IPS-18a (cell line): ENCODE results near the gene MINDY2.
"Not testable (repeated sequence)": the region's sequence is repeated elsewhere in the genome, so short reads cannot be mapped to it uniquely, and the experiment has no call there.

ENCODE experiments used
- H3K27ac ChIP-seq: one replicate; pipeline ENCODE4 v1.5.1; 2013; ENCODE audit warnings: low read length
- H3K27me3 ChIP-seq: one replicate; pipeline ENCODE4 v1.6.1; 2013; ENCODE audit warnings: mild to moderate bottlenecking, low read length; ENCODE audit not compliant: control insufficient read depth, insufficient read depth
- H3K36me3 ChIP-seq: one replicate; pipeline ENCODE4 v1.6.1; 2013; ENCODE audit warnings: low read depth, low read length; ENCODE audit not compliant: control insufficient read depth
- H3K4me1 ChIP-seq: one replicate; pipeline ENCODE4 v1.6.1; 2013; ENCODE audit warnings: low read depth, low read length; ENCODE audit not compliant: control insufficient read depth
- H3K4me3 ChIP-seq: one replicate; pipeline ENCODE4 v1.5.1; 2013; ENCODE audit warnings: low read length
- H3K9ac ChIP-seq: one replicate; pipeline ENCODE4 v1.6.1; 2013; ENCODE audit warnings: mild to moderate bottlenecking, low read length, moderate library complexity
- H3K9me3 ChIP-seq: one replicate; pipeline ENCODE4 v1.6.1; 2013; ENCODE audit warnings: low read depth, low read length; ENCODE audit not compliant: control insufficient read depth

The MINDY2 gene

GRCh38 chr15:58779554-58779953 is 8.5 kb downstream of the MINDY2 start:
- Histone ChIP-seq H3K9ac (no peak overlapping the region), H3K4me1 (no peaks in the 10 kb centered on the region), H3K9me3 (no peaks in the 10 kb centered on the region)

DNA sequence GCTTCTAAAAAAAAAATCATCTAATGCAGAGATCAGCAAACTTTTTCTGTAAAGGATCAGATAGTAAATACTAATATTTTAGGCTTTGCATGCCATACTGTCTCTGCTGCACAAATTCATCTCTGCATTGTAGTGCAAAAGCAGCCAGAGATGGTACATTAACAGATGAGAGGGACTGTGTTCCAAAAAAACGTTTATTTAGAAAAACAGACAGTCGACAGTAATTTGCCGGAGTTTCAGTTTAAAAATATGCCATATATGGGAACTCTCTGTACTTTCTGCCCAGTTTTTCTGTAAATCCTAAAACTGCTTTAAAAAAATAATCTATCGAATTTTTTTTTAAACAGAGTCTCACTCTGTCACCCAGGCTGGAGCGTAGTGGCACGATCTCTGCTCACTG is 14.3 kb downstream of the MINDY2 start:
- H3K27me3 ChIP-seq = no peaks in the 10 kb centered on the region
- no peaks in the 10 kb centered on the region for H3K9me3 ChIP-seq
- H3K4me1 ChIP-seq = no peaks in the 10 kb centered on the region
- H3K9ac ChIP-seq = no peak overlapping the region
- H3K27ac ChIP-seq = no peak overlapping the region
- no peak overlapping the region for H3K4me3 ChIP-seq
- peaks cover 3% of the 10 kb centered on the region for H3K36me3 ChIP-seq

More at GRCh38 chr15:58779554-58779953, 8.5 kb downstream of the MINDY2 start:
- Histone ChIP-seq H3K27me3 (no peaks in the 10 kb centered on the region), H3K36me3 (no peaks in the 10 kb centered on the region), H3K4me3 (no peak overlapping the region), H3K27ac (no peak overlapping the region)

- Histone ChIP-seq H3K27ac (no peak overlapping the region), H3K36me3 (peaks cover 3% of the 10 kb centered on the region), H3K4me3 (no peak overlapping the region), H3K27me3 (no peaks in the 10 kb centered on the region), H3K9me3 (no peaks in the 10 kb centered on the region), H3K4me1 (no peaks in the 10 kb centered on the region), H3K9ac (no peak overlapping the region)
These were observed 17.1 kb downstream of the MINDY2 start for GRCh38 chr15:58788056-58788710.

GRCh38 chr15:58793862-58794261 is 22.8 kb downstream of the MINDY2 start:
- Histone ChIP-seq H3K4me3 (no peak overlapping the region), H3K27me3 (no peaks in the 10 kb centered on the region), H3K9me3 (no peaks in the 10 kb centered on the region), H3K27ac (no peak overlapping the region), H3K9ac (no peak overlapping the region), H3K4me1 (no peaks in the 10 kb centered on the region), H3K36me3 (no peaks in the 10 kb centered on the region)

- Histone ChIP-seq H3K9ac (no peak overlapping the region), H3K4me3 (no peak overlapping the region), H3K4me1 (no peaks in the 10 kb centered on the region), H3K27ac (no peak overlapping the region), H3K27me3 (no peaks in the 10 kb centered on the region), H3K9me3 (no peaks in the 10 kb centered on the region), H3K36me3 (no peaks in the 10 kb centered on the region)
These were observed 24.7 kb downstream of the MINDY2 start for GRCh38 chr15:58795825-58796224.

GRCh38 chr15:58797505-58797904 is 26.4 kb downstream of the MINDY2 start:
- no peak overlapping the region for H3K9ac ChIP-seq
- H3K4me1 ChIP-seq = no peaks in the 10 kb centered on the region
- H3K36me3 ChIP-seq = no peaks in the 10 kb centered on the region
- H3K4me3 ChIP-seq = no peak overlapping the region
- H3K27ac ChIP-seq = no peak overlapping the region
- no peaks in the 10 kb centered on the region for H3K9me3 ChIP-seq
- H3K27me3 ChIP-seq = no peaks in the 10 kb centered on the region

DNA sequence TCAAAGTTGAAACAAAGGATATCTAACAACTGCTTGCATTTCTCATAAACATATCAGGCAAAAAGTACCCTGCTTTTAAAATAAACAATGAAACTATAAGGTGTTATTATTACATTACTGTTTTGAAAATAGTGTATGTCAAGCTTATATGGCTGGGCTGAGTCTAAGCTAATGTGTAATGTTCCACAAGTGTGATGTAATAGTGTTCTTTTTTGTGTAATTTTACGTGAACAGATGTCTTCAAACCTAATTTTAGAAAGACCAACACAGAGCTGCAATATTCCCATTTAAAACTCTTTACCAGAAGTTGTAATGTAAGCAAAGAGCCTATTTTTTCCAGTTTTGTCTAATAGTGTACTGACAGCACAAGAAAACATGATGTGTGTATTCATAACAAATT is 34.0 kb downstream of the MINDY2 start:
- Histone ChIP-seq H3K4me1 (no peaks in the 10 kb centered on the region), H3K27me3 (no peaks in the 10 kb centered on the region), H3K36me3 (no peaks in the 10 kb centered on the region), H3K4me3 (no peak overlapping the region), H3K9me3 (no peaks in the 10 kb centered on the region), H3K27ac (no peak overlapping the region), H3K9ac (no peak overlapping the region)

DNA sequence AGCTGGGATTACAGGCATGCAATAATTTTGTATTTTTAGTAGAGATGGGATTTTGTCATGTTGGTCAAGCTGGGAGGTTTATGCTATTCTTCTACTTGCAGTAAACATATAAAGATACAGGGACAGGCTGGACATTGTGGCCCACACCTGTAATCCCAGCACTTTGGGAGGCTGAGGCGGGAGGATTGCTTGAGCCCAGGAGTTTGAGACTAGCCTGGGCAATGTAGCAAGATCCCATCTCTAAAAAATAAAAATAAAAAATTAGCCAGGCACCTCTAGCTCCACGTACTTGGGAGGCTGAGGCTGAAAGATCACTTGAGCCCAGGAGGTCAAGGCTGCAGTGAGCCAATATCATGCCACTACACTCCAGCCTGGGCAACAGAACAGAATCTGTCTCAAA is 52.2 kb downstream of the MINDY2 start:
- not testable (repeated sequence) for H3K4me3 ChIP-seq, H3K4me1 ChIP-seq, H3K36me3 ChIP-seq, H3K9ac ChIP-seq, H3K9me3 ChIP-seq, H3K27ac ChIP-seq, H3K27me3 ChIP-seq

- no peak overlapping the region for H3K4me3 ChIP-seq
- peaks cover 23% of the 10 kb centered on the region for H3K4me1 ChIP-seq
- no peak overlapping the region for H3K9ac ChIP-seq
- H3K27ac ChIP-seq = no peak overlapping the region
- no peaks in the 10 kb centered on the region for H3K27me3 ChIP-seq
- no peaks in the 10 kb centered on the region for H3K9me3 ChIP-seq
- H3K36me3 ChIP-seq = no peaks in the 10 kb centered on the region
These were observed 59.5 kb downstream of the MINDY2 start for GRCh38 chr15:58830556-58830955.

DNA sequence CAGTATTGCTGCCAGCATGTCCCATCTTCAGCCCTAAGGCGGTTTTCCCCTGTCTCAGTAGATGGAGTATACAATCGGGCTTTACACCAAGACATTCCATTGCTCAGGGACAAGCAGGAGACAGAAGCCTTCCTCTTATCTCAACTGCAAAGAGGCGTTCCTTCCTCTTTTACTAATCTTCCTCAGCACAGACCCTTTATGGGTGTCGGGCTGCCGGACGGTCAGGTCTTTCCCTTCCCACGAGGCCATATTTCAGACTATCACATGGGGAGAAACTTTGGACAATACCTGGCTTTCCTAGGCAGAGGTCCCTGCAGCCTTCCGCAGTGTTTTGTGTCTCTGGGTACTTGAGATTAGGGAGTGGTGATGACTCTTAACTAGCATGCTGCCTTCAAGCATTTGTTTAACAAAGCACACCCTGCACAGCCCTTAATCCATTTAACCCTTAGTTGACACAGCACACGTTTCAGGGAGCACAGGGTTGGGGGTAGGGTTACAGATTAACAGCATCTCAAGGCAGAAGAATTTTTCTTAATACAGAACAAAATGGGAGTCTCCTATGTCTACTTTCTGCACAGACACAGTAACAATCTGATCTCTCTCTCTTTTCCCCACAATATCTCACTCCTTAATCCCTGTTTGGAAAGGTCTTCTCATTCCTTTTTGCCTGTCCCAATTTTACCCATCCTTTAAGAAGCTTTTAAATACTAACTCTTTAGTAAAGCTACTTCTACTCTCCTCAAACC is 62.8 kb downstream of the MINDY2 start:
- Histone ChIP-seq H3K27ac (peak overlapping the region; percentile 64), H3K9ac (peak overlapping the region; percentile 70), H3K4me1 (peaks cover 23% of the 10 kb centered on the region), H3K4me3 (peak overlapping the region; percentile 50)
- H3K36me3 ChIP-seq, H3K9me3 ChIP-seq, H3K27me3 ChIP-seq: not testable (repeated sequence)

DNA sequence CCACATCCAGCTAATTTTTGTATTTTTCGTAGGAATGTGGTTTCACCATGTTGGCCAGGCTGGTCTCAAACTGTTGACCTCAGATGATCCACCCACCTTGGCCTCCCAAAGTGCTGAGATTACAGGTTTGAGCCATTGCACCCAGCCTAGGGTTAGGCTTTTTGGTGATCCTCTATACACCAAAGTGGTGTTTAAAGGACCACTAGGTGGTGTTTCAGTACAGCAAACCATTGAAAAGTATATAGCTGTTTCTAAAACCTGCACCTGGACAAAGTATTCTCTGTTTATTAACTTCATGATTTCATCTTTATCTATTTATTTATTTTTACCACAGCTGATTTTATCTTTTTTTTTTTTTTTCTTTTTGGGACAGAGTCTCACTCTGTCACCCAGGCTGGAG is 68.4 kb downstream of the MINDY2 start:
- Histone ChIP-seq H3K9ac (no peak overlapping the region), H3K27ac (no peak overlapping the region), H3K9me3 (no peaks in the 10 kb centered on the region), H3K36me3 (no peaks in the 10 kb centered on the region), H3K4me3 (no peak overlapping the region), H3K4me1 (peaks cover 5% of the 10 kb centered on the region), H3K27me3 (no peaks in the 10 kb centered on the region)

DNA sequence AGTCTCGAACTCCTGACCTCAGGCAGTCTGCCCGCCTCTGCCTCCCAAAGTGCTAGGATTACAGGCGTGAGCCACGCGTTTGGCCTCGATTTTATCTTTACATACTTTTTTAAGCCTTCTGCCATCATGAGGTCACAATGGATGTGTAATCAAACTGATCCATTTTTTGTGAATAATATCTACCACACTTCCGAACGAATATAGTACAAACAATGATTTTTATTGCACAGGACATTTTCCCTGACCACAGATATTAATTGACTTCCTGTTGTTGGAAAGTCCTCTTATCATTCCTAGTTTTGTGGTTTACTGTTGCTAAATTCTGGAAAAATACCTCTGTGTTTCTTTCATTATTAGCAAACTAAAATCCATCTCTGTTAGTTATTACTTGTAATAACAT is 68.9 kb downstream of the MINDY2 start:
- Histone ChIP-seq H3K27me3 (no peaks in the 10 kb centered on the region), H3K27ac (no peak overlapping the region), H3K4me3 (no peak overlapping the region)

More for the DNA sequence above, 68.9 kb downstream of the MINDY2 start:
- Histone ChIP-seq H3K9me3 (no peaks in the 10 kb centered on the region), H3K4me1 (no peaks in the 10 kb centered on the region), H3K36me3 (no peaks in the 10 kb centered on the region), H3K9ac (no peak overlapping the region)
